ENCODE measurements around the gene OSTN.
"Not testable (repeated sequence)": the region's sequence is repeated elsewhere in the genome, so short reads cannot be mapped to it uniquely, and the experiment has no call there.

The OSTN gene

DNA sequence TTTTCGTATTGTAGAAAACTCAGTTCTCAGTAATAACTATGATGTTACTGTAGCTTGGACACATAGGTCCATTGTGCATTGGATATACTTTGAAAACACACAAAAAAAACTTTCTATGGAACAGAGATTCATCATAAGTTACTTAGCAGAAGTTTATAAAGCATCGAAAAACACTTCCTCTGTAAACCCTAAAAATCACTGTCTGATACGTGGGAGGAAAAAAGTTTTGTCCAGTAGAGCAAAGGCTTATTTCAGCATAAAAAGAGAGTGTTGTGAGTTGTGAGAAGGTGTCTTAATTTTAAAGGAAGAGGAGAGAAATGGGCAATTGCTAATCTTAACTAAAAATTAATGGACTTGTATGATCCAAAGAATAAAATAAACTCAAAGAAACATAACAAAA, 64.8 kb downstream of the OSTN start:
- no peak overlapping the region for H3K4me3 Mint-ChIP-seq
- H3K27me3 Mint-ChIP-seq, result no peaks in the 10 kb centered on the region
- no peaks in the 10 kb centered on the region for H3K36me3 Mint-ChIP-seq (ENCODE audit: low read depth)
- no peak overlapping the region for H3K27ac Mint-ChIP-seq
- peaks cover 3% of the 10 kb centered on the region for H3K4me1 Mint-ChIP-seq (ENCODE audit: low read depth)
- DNase-seq, result no peak
- H3K9me3 Mint-ChIP-seq, result no peaks in the 10 kb centered on the region

DNA sequence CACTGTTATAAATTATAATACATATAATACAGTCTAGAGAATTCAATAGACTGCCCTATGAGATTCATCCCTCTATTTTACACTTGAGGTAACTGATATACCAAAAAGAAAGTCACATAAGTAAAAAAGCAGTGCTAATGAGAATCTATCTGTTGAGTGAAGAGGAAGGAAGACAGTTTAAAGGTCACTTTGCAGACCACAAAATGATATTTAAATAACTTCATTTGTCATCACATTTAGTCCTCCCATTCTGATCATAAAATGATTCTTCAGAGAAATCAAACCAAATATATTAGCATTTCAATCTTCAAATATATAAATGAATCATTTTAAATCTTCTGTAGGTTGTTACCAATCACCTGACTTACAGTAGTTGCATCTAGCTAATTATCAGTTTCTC, 69.7 kb downstream of the OSTN start:
- no peaks in the 10 kb centered on the region for H3K36me3 Mint-ChIP-seq (ENCODE audit: low read depth)
- H3K9me3 Mint-ChIP-seq, result peaks cover 3% of the 10 kb centered on the region
- H3K27me3 Mint-ChIP-seq, result no peaks in the 10 kb centered on the region
- H3K27ac Mint-ChIP-seq, result no peak overlapping the region
- H3K4me1 Mint-ChIP-seq (ENCODE audit: low read depth), result no peaks in the 10 kb centered on the region
- H3K4me3 Mint-ChIP-seq, result no peak overlapping the region
- DNase-seq, result no peak

DNA sequence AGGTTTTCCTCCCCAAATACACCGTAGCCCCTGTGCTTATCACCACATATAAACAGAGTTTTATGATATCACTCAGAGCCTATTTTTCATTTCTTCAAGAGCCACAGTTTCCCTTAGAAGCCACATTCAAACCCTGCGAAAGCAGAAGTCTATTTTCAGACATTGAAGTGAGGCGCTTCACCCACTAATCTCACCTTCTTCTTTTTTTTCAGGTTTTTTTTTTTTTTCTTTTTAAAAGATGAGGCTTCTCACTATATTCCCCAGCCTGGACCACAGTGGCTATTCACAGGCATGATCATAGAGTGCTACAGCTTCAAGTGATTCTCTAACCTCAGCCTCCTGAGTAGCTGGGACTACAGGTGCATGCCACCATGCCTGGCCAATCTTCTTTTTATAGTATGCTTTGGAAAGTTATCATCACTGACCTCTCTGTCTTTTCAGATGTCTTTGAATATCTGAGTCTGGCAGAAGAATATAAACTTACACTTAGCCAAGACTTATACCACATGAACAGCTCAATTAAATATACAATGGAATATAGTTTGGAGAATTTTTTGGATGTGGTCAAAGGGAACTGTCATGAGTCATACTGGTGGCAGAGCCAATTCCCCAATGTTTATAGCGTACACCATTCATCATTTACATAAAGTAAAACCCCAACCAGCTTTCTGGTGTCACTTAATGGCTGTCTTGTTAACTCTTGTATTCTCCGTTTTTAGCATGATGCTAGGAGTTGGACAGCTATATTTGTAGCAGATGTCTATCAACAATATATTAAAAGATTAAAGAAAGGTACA, 70.4 kb downstream of the OSTN start:
- no peak for DNase-seq
- Mint-ChIP-seq H3K27me3 (no peaks in the 10 kb centered on the region), H3K4me1 (ENCODE audit: low read depth) (no peaks in the 10 kb centered on the region), H3K36me3 (ENCODE audit: low read depth) (no peaks in the 10 kb centered on the region), H3K27ac (no peak overlapping the region), H3K4me3 (no peak overlapping the region), H3K9me3 (peaks cover 3% of the 10 kb centered on the region)

- H3K36me3 Mint-ChIP-seq (ENCODE audit: low read depth); DNase-seq; H3K4me1 Mint-ChIP-seq (ENCODE audit: low read depth); H3K4me3 Mint-ChIP-seq; H3K27me3 Mint-ChIP-seq; H3K9me3 Mint-ChIP-seq; H3K27ac Mint-ChIP-seq: not testable (repeated sequence)
Measured at GRCh38 chr3:191275244-191275643, 76.2 kb downstream of the OSTN start.

DNA sequence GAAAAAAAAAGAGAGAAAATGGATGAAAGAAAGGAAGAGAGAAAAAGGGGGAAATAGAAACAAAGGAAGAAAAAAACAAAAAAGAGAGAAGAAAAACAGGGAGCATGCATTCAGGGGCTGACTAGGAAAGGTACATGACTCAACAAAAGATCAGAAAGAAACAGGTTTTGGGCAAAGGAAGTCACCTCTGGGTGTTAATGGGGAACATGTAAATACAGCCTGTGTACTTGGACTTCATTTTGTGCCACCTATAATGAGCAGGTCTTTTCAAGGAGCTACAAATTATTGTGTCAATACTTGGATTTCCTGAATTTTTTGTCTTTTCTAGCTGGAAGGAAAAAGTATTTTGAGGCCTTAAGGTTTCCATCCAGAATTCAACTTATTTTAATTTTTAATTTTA, 76.7 kb downstream of the OSTN start:
- H3K36me3 Mint-ChIP-seq (ENCODE audit: low read depth), result no peaks in the 10 kb centered on the region
- H3K27ac Mint-ChIP-seq, result no peak overlapping the region
- no peak overlapping the region for H3K4me3 Mint-ChIP-seq
- H3K4me1 Mint-ChIP-seq (ENCODE audit: low read depth), result no peaks in the 10 kb centered on the region
- H3K27me3 Mint-ChIP-seq, result no peaks in the 10 kb centered on the region
- peaks cover 3% of the 10 kb centered on the region for H3K9me3 Mint-ChIP-seq
- no peak for DNase-seq

- H3K27ac Mint-ChIP-seq, result no peak overlapping the region
- H3K4me1 Mint-ChIP-seq (ENCODE audit: low read depth), result no peaks in the 10 kb centered on the region
- no peaks in the 10 kb centered on the region for H3K27me3 Mint-ChIP-seq
Measured at GRCh38 chr3:191280111-191280510, 81.1 kb downstream of the OSTN start.

GRCh38 chr3:191280882-191281281, 81.8 kb downstream of the OSTN start:
- H3K27ac Mint-ChIP-seq, result no peak overlapping the region
- no peak overlapping the region for H3K4me3 Mint-ChIP-seq
- H3K27me3 Mint-ChIP-seq, result no peaks in the 10 kb centered on the region

More at GRCh38 chr3:191280111-191280510, 81.1 kb downstream of the OSTN start:
- H3K36me3 Mint-ChIP-seq (ENCODE audit: low read depth), result no peaks in the 10 kb centered on the region
- no peak overlapping the region for H3K4me3 Mint-ChIP-seq
- no peak for DNase-seq
- H3K9me3 Mint-ChIP-seq, result peaks cover under 1% of the 10 kb centered on the region

GRCh38 chr3:191282251-191283185, 83.5 kb downstream of the OSTN start:
- Mint-ChIP-seq H3K27me3 (no peaks in the 10 kb centered on the region), H3K4me3 (no peak overlapping the region), H3K9me3 (peaks cover 2% of the 10 kb centered on the region), H3K27ac (no peak overlapping the region), H3K36me3 (ENCODE audit: low read depth) (no peaks in the 10 kb centered on the region), H3K4me1 (ENCODE audit: low read depth) (no peaks in the 10 kb centered on the region)
- DNase-seq, result no peak

More at GRCh38 chr3:191280882-191281281, 81.8 kb downstream of the OSTN start:
- Mint-ChIP-seq H3K4me1 (ENCODE audit: low read depth) (no peaks in the 10 kb centered on the region), H3K36me3 (ENCODE audit: low read depth) (no peaks in the 10 kb centered on the region), H3K9me3 (peaks cover 2% of the 10 kb centered on the region)
- no peak for DNase-seq

GRCh38 chr3:191283400-191283799, 84.4 kb downstream of the OSTN start:
- H3K9me3 Mint-ChIP-seq, result peaks cover 2% of the 10 kb centered on the region
- no peak overlapping the region for H3K27ac Mint-ChIP-seq
- no peak for DNase-seq
- no peaks in the 10 kb centered on the region for H3K36me3 Mint-ChIP-seq (ENCODE audit: low read depth)
- H3K27me3 Mint-ChIP-seq, result no peaks in the 10 kb centered on the region
- H3K4me3 Mint-ChIP-seq, result no peak overlapping the region
- no peaks in the 10 kb centered on the region for H3K4me1 Mint-ChIP-seq (ENCODE audit: low read depth)

- Mint-ChIP-seq H3K27ac (peak overlapping the region; percentile 7), H3K4me1 (ENCODE audit: low read depth) (peaks cover 9% of the 10 kb centered on the region), H3K27me3 (no peaks in the 10 kb centered on the region), H3K36me3 (ENCODE audit: low read depth) (no peaks in the 10 kb centered on the region), H3K4me3 (no peak overlapping the region), H3K9me3 (peaks cover 2% of the 10 kb centered on the region)
- no peak for DNase-seq
Measured at GRCh38 chr3:191290311-191291025, 91.4 kb downstream of the OSTN start.

- Mint-ChIP-seq H3K36me3 (ENCODE audit: low read depth) (no peaks in the 10 kb centered on the region), H3K27ac (no peak overlapping the region), H3K4me3 (no peak overlapping the region), H3K27me3 (no peaks in the 10 kb centered on the region), H3K9me3 (peaks cover 2% of the 10 kb centered on the region), H3K4me1 (ENCODE audit: low read depth) (peaks cover 9% of the 10 kb centered on the region)
- no peak for DNase-seq
Measured at GRCh38 chr3:191292243-191293015, 93.4 kb downstream of the OSTN start.

DNA sequence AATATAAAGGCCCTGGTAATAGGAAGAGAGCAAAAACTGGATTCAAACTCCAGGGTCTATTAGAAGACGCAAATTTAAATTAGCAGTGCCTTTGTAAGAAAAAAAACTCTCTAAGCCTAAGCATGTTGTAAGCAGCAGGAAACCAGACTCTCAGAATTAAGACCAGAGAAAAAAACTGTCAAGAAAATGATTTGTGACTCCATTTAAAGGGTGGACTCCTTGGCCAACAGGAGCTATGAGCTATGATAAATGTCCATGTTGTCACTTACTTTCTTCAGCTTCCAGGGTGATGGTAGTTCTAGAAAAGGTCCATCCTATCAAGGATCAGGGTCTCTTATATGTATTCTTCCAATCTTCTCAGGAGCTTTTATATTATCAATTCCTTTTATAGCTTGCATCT, 95.2 kb downstream of the OSTN start:
- H3K9me3 Mint-ChIP-seq, result peaks cover 2% of the 10 kb centered on the region
- no peaks in the 10 kb centered on the region for H3K27me3 Mint-ChIP-seq
- H3K36me3 Mint-ChIP-seq (ENCODE audit: low read depth), result no peaks in the 10 kb centered on the region
- DNase-seq, result no peak
- H3K4me1 Mint-ChIP-seq (ENCODE audit: low read depth), result peaks cover 9% of the 10 kb centered on the region
- no peak overlapping the region for H3K27ac Mint-ChIP-seq
- no peak overlapping the region for H3K4me3 Mint-ChIP-seq

DNA sequence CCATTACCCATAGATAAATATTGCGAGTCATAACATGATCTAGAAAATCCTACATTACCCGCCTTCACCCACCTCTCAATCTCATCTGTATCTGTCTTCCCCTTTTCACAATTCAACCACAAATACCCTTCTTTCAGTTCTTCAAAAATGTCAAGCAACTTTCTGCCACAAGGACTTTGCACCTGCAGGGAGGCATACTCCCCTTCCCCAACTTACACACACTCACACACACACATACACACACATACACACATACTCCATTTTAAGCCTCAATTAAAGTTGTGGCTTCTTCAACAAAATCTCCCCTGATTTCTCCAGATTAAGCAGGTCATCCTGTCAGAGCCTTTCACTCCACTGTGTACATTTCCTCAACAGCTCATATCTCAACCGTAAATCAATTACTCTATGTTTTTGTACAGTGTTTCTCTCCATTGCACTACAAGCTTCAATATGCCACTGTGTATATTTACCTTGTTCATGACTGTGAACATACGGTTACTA, 97.0 kb downstream of the OSTN start:
- no peak for DNase-seq
- H3K9me3 Mint-ChIP-seq, result peaks cover 2% of the 10 kb centered on the region
- H3K4me1 Mint-ChIP-seq (ENCODE audit: low read depth), result no peaks in the 10 kb centered on the region
- no peak overlapping the region for H3K4me3 Mint-ChIP-seq
- no peaks in the 10 kb centered on the region for H3K27me3 Mint-ChIP-seq
- no peaks in the 10 kb centered on the region for H3K36me3 Mint-ChIP-seq (ENCODE audit: low read depth)
- H3K27ac Mint-ChIP-seq, result no peak overlapping the region

GRCh38 chr3:191298846-191299245, 99.8 kb downstream of the OSTN start:
- no peak overlapping the region for H3K27ac Mint-ChIP-seq
- no peaks in the 10 kb centered on the region for H3K36me3 Mint-ChIP-seq (ENCODE audit: low read depth)
- H3K4me1 Mint-ChIP-seq (ENCODE audit: low read depth), result no peaks in the 10 kb centered on the region
- H3K4me3 Mint-ChIP-seq, result no peak overlapping the region
- peaks cover 2% of the 10 kb centered on the region for H3K9me3 Mint-ChIP-seq
- DNase-seq, result no peak
- H3K27me3 Mint-ChIP-seq, result no peaks in the 10 kb centered on the region
